HuH-7.5 (cell line): ENCODE results near the gene CHD6.

Experiments used
- DNase-seq: peaks from one replicate; pipeline ENCODE4 v3.0.0; 2011; ENCODE audit warnings: low spot score

The CHD6 gene

DNA sequence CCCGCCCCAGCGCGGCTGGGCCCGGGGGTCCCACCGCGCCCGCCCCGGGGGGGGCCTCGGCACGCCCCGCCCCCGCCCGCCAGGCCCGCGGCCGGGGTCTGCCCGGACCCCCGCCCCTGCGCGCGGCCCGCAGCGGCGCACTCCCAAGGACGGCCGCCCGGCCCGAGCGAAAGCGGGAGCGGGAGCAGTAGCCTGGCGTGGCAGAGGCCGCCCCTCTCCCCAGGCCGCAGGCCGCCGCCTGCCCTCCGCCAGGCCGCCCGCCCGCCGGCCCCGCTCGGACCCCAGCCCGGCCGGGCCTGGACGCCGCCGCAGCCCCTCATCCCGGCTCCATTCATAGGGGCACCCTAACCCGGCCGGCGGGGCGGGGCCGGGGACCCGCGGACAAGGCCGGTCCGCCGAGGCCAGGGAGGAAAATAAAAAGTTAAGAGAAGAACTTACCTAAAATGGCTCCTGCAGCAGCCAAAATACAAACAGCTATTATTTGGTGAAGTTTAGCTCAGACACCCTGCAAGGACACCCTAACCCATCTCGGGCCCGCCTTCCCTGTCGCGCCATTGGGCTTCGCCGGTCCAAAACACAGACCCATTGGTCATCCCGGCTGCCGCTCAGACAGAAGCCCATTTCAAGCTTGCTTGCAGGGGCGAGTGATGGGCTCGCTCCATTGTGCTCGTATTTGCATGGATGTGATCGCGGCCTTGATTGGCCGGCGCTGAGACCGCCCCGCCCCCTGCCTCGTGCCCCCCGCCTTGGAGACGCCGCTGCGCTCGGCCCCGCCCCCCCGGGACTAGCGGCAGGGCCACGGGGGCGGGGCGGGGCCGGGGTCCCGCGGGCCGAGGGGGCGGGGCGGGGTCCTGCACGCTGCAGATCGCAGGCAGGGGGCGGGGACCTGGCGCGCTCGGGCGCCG is at the start of gene CHD6:
CHD6 (minus strand) TSS at position 476 of the 905 bp plus-strand sequence. CDS start 67,040 bp downstream, outside the sequence.
- DNase-seq, result peak; percentile 99

GRCh38 chr20:41664584-41664983 is 46.4 kb upstream of the CHD6 start:
- DNase-seq, result no peak

GRCh38 chr20:41657655-41658054 is 39.5 kb upstream of the CHD6 start:
- no peak for DNase-seq

DNA sequence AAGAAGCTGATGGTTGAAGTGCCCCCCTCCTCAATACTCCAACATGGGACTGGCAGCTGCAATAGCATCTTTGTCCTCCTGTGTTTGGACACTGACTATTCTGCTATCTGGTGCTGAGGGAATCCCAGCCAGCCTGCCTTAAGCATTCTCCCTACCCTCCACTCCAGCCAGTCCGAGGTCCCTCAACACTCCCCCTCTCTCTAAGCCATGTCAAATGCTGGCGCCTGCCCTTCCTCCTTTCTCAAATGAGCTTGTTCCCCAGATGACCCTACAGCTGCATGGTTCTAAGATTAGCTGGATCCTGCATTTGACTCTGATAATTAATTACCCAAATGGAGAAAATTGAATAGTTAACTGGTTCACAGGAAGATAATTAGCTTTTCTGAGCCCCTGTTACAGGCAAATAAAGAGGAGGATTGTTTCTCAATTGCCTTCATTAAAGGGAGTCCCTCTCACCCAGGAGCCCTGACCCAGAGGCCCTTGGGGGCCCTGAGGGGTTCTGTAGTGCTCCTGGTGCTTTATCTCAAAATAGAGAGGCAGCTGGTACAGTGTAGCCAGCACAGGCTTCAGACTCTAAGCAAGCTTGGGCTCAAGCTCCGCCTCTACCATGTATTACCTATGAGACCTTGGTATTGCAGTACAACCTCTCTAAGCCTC is 37.9 kb upstream of the CHD6 start:
- no peak for DNase-seq

GRCh38 chr20:41654884-41655283 is 36.7 kb upstream of the CHD6 start:
- no peak for DNase-seq

GRCh38 chr20:41654292-41654691 is 36.1 kb upstream of the CHD6 start:
- DNase-seq, result no peak

DNA sequence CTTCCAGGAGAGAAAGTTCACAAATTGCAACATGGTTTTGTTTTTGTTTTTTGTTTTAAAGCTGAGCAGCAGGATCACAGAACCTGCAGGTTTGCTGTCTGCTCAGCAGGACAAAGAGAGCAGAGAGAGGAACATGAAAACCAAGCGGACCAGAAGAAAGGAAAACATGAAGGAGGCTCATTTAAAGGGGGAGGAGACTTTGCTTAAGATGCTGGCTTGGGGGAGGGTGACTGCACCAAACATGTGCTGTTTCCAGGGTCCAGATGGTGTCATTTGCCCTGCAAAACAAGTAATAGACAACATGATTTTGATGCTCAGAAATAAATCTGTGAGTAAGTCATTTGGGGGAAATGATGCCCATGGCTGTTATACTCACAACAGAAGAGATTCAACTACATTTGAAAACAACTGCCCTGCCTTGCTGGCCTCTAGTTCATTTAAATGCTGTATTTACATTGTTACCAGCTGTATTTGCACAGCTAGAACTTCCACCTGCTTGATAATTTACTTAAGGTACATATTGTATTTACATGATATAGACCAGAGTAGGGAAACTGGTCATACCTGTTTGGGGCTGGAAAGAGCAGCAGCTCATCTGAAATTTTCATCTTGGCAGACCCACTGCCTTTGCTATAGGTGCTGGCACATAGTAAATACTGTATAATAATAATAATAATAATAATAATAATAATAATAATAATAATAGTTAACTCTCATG is 32.2 kb upstream of the CHD6 start:
- no peak for DNase-seq

GRCh38 chr20:41649489-41649888 is 31.3 kb upstream of the CHD6 start:
- DNase-seq, result no peak

DNA sequence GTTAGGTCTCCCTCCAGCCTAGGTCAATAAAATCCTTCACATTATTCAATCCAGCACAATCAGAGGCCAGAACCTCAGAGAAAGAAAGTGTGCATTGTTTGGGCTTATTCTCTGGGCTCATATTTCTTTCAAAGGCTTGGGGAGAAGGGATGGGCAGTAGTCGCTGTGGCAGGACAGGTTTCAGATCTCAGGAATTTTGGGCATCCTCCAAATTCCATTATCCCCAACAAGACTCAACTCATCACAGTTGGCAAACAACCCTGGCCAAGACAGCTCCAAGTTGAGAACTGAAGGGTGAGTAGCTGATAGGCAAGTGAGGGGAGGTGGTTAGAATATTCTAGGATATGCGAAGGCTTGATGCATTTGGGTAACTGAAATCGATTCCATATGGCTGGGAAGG is 27.2 kb upstream of the CHD6 start:
- DNase-seq, result no peak

DNA sequence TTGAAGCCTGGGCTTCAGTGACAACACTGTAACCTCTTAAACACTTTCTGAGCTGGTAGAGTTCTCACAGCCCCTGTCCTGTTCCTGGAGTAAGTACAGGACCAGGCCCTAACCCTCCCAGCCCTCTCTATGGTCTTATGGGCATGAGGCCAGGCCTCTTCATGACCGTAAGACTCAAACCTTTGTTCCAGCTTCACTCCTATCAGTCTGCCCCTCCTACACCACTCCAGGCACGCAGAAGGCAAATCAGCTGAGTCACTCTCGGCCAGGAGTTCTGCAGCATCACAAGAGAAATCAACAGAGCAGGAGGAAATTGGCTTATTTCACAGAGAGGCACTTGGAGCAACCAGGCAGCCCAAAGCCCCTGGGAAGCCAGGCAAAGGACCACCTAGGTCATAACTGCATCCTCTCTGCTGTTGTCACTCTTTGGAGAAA is 25.3 kb upstream of the CHD6 start:
- no peak for DNase-seq

- no peak for DNase-seq
These were observed 21.5 kb upstream of the CHD6 start for GRCh38 chr20:41639630-41640029.

GRCh38 chr20:41638456-41638855 is 20.3 kb upstream of the CHD6 start:
- no peak for DNase-seq

DNA sequence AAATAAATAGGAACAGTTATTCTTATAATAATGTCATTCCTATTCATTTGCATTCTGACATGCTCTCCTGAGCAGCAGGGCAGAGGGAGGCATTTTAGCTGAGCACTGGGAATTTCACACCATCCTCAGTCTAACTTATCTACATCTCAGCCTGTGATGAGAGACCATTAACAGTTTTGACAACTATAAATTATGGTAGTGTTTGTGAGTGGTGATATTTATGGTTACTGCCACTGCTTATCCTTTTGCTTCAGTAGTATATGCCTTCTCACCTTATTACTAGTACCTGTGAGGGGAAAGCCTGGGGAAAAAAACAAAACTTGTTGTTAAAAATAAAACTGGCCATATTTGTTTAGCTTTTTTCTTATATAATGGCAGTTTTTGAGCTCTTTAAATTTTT is 17.0 kb upstream of the CHD6 start:
- DNase-seq, result no peak

GRCh38 chr20:41632896-41633295 is 14.7 kb upstream of the CHD6 start:
- no peak for DNase-seq

- DNase-seq, result no peak
These were observed 13.6 kb upstream of the CHD6 start for GRCh38 chr20:41631826-41632225.

DNA sequence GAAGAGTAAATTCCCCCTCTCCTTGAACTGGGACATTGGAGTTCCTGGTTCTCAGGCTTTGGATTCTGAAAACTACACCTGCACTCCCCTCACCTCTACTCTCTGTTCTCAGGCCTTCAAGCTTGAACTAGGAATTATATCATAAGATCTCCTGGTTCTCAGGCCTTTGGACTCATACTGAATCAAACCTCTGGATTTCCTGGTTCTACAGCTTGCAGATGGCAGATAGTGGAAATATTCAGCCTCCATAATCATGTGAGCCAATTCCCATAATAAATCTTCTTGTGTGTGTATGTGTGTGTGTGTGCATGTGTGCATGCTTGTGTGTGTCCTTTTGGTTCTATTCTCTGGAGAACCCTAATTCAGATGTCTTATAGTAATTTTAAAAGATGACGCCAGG is 12.7 kb upstream of the CHD6 start:
- no peak for DNase-seq

- no peak for DNase-seq
These were observed 9.6 kb upstream of the CHD6 start for GRCh38 chr20:41627611-41628244.

- no peak for DNase-seq
These were observed 8.9 kb upstream of the CHD6 start for GRCh38 chr20:41627001-41627495.

DNA sequence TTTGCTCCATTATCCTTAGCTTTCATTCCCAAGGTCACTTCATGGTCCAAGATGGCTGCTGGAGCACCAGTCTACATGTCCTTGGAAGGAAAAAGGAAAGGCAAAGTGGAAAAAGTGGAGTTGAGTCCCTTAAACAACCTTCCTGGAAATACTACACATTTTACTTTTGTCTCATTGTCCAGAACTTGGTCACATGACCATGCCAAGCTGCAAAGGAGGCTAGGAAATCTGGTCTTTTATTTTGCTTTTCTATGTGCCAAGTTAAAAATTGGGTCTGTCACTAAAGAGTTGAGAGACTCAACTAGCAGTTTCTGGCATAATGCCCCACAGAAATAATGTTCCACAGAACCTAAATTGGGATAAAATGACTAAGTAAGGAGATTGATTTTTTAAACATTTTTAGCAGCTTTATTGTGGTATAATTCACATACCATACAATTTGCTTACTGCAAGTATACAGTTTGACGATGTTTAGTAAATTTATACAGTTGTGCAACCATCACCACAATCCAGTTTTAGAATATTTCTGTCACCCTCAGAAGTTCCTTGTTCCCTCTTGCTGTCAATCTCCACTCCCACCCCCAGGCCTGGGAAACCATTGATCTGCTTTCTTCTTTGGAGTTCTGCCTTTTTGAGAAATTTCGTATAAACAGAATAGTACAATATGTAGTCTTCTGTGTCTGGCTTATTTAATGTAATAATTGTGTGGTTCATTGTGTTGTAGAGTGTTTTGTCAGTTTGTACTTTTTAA is 5.6 kb upstream of the CHD6 start:
- no peak for DNase-seq

GRCh38 chr20:41622584-41622983 is 4.4 kb upstream of the CHD6 start:
- DNase-seq, result no peak

DNA sequence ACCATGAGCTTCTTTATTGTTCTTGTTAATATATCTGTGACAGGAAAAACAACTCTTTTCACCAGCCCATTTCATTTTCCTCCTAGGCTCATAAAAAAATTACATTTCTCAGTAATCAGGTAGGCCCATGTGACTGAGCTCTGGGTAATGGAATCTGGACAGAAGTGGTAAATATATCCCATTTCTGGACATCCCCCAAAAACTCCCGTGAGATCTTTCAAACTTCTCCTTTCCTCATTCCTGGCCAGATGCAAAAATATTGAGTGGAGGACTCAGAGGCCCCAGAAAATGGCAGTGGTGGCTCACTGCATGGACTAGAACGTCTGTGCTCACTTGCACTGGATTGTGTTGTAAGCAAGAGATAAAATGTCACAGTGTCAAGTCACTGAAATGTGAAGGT is 3.8 kb upstream of the CHD6 start:
- no peak for DNase-seq
